Measurements from ENCODE around the gene ANKEF1. TPM values are rescaled to one million over a fixed set of nuclear protein-coding genes. Genes with fewer than 3 reads are reported as not detected.
A peak's percentile ranks its signal among the peaks of the same experiment; 100 is the strongest.
"Not testable (repeated sequence)": the region's sequence is repeated elsewhere in the genome, so short reads cannot be mapped to it uniquely, and the experiment has no call there.

The ANKEF1 gene
- total RNA-seq, 1 experiment from 2014 or later, result 6.3 TPM

DNA sequence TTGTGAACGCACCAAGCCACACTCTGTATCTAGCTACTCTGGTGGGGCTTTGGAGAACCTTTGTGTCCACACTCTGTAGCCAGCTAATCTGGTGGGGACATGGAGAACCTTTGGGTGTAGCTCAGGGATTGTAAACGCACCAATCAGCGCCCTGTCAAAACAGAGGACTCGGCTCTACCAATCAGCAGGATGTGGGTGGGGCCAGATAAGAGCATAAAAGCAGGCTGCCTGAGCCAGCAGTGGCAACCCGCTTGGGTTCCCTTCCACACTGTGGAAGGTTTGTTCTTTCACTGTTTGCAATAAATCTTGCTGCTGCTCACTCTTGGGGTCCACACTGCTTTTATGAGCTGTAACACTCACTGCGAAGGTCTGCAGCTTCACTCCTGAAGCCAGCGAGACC lies 2.5 kb upstream of the ANKEF1 start:
- DNase-seq (ENCODE audit: low read depth), result not testable (repeated sequence)

DNA sequence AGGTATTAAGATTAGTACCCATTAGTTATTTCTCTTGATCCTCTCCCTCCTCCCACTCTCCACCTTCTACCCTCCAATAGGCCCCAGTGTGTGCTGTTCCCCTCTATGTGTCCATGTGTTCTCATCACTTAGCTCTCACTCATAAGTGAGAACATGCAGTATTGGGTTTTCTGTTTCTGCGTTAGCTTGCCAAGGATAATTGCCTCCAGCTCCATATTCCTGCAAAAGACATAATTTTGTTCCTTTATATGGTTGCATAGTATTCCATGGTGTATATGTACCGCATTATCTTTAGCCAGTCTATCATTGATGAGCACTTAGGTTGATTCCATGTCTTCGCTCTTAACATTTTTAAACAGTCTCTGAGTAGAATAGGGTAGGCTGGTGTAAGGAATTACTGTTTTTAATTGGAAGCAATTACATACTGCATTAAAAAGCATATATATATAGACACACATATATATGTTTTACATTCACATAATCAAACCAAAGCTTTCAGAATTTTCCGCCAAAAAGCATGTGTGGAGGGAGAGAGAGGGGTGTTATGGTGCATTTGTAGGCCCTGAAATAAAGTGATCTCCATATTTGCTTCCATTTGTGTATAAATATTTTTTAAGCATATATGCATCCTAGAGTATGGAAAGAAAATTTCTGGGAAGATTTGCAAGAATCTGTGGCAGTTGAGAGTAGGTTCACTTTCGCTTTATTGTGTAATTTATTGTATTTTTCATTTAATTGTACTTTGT lies 709 bp upstream of the ANKEF1 start:
- no peak for DNase-seq (ENCODE audit: low read depth)

DNA sequence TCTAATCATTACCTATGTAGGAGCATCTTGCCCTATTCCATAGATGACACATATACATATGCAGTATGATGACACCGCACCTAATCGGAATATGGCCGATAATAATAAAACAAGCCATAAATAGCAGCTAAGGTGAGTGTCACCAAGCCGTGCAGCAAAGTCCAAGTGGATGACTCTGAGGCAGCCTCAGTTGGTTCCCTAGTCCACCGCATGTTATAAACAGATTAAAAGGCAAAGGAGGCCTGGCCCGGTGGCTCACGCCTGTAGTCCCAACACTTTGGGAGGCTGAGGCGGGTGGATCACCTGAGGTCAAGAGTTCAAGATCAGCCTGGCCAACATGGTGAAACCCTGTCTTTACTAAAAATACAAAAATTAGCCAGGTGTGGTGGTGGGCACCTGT lies 1.5 kb downstream of the ANKEF1 start:
- not testable (repeated sequence) for DNase-seq (ENCODE audit: low read depth)

DNA sequence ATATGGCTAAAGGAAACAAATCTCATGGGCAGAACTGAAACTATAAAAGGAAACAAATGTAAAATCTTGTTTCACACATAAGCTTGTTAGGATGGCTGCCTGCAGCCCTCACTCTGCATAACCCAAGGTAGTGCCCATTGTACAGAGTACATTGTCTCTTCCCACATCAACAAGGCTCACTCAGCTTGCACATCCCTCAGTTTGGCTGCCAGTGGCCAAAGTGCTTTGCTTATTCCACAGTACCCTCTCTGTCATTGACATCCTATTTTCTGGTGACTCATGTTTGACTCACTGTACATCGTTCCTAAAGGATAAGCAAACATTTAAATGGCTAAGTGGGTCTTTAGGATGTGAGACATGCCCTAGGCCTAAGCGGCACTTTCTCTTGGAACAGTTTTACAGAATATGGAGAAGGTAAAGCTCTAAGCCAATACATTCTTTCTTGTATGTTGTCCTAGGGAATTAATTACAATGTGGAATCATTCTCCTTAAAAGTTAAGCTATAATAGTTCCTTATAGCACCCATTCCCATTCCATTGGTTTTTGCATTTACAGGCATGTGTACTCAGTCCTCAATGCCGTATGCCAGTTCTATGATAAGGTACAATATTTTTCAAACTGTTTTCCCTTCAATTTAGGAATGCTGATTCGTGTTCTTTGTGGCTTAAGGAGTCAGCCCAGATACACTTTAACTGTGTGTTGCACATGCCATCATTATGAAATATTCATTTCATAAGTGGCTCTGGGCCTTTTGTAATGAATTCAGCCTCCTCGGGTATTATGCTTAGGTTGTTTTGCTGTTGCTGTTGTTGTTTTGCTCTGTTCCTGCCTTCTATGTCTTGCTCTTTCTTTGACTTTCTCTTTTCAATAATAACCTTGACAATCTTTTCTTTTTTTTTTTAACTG lies 5.5 kb downstream of the ANKEF1 start:
- DNase-seq (ENCODE audit: low read depth), result peak; percentile 94

DNA sequence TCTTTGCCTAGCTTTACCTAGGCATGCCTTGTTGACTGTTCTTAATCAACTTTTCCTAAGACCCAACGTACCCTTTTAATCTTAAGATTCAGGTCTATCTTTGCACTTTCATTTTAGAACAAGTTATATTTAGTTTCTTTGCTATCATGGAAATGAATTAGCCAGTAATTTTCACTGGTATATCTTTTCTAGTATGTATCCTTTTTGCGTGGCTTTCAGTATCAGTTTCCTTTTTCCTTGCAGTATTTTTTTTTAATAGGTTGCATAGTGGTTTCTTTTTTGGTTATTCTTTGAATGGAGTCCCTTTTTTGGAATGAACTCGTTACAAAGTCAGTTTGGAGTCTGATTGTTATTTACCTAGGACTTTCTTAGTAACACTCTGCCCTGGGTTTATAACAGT lies 7.3 kb downstream of the ANKEF1 start:
- DNase-seq (ENCODE audit: low read depth), result no peak

DNA sequence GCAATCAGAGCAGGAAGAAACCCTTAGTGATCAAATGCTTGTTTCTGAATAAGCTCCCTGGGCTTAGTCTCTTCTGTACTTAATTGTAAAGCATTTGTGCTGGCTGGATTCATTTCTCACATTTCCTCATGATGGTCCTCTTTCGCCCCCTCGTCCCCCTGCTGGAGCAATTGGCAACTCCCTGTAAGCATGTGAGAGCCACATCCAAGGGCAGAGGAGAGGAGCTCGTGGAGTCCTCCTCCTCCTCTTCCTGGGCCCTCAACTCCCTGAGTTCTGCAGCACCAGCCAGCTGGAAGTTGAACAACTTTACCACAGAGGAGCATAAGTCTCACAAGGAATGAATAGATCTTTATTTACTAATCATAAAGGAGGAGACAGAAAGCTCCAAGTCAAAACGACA lies 12.6 kb downstream of the ANKEF1 start:
- peak; percentile 21 for DNase-seq (ENCODE audit: low read depth)

DNA sequence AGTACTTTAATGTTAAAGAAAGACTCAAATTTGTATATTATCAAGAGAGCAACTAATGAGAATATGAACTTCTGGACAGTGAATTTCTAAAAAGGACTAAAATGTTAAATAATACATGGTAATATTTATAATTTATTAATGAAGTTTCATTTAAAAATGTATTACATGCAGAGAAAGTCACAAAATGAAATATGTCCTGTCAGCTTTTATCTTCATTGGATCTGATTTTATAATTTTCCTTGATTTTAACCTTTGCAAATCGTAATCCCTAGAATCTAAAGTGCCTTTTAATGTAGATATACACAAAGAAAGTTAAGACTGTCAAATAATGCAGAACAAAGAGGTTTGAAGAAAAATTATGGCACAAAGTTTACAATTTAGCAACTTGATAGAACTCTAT lies 16.4 kb downstream of the ANKEF1 start:
- no peak for DNase-seq (ENCODE audit: low read depth)

DNA sequence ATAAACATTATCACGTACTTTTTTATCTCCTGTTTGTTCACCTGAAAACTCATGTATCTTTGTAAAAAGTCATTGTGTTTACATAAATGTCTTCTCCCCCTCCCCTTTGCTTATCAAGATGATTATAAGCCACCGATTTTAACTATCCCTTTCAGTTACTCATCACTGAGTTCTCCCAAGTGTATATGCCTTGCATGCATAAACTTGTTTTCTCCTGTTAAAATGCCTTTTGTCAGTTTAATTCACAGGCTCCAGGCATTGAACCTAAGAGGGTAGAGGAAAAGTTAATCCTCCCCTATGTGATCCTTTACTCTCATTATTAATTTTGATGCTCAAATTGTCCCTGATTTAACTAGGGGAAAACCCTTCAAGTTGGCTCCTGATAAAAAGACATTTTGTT lies 24.2 kb downstream of the ANKEF1 start:
- DNase-seq (ENCODE audit: low read depth), result no peak

DNA sequence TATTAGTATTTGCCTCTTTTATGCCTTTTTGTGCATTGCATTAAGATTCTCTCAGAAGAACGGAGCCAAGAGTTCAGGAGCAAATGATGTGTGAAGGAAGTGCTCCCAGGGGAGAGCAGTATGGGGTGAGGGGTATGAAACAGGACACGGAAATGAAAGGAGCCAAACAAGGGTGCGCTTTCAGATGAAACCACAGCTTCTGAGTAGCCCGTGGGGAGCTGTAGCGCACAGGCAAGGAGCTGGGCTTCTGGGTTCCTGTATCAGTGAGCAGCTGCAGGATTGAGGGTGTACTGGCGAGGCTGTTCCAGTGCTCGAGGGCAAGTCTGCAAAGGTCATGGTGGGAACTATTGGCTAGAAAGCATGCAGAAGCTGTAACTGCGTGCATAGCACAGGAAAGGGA lies 25.4 kb downstream of the ANKEF1 start:
- DNase-seq (ENCODE audit: low read depth), result peak; percentile 46

DNA sequence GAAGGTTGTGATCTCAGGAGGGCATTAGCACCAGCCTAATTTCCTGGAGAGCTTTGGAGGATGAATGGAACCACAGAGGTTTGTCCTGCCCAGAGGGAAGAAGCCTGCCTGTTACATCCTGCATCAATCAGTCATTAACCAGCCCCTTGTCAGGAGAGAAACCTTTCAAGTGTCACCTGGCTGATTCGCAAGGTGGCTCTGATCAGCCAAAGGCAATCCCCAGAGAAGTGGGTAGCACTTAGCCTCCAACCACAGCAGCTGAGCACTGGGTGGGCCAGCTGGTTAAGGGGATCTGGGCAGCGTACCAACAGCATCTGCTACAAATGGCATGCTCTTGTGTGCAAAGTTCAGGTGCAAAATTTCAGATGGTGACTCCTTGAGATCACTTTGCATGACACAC lies 26.9 kb downstream of the ANKEF1 start:
- DNase-seq (ENCODE audit: low read depth), result no peak

DNA sequence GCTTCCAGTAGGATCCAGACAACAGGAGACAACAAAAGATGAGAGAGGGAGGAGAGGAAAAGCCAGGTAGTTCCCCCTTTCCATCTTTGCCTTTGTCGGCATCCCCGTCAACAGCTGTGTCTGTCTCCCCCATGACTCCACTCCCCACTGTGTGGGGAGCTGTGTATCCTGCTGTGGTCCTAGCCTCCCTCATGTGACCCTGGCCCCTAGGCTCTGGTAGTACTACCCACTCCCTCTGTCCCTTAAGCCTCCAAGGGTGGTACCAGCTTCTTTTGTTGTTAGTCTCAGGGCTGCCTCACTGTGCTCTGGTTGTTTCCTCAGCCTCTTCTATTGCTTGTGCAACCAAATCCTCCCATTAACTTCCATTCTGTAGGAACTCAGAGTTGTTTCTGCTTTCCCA lies 28.7 kb downstream of the ANKEF1 start:
- no peak for DNase-seq (ENCODE audit: low read depth)

DNA sequence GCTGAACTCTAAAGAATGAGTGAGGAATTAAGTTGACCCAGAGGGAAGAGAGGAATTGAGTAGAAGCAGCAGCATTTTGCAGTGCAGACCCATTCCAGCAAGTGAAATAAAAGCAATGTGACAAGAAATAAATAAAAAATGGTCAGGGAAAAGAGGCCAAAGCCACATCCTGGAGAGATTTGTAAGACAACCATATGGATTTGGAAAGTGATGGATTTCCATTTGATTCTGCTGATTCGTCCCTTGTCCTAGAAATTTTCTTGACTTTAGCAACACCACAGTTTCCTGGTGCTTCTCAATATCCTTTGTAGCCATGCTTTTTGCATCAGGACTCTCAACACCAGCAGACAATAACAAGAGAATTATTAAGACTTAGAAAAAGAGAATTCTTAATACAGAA lies 29.8 kb downstream of the ANKEF1 start:
- no peak for DNase-seq (ENCODE audit: low read depth)

DNA sequence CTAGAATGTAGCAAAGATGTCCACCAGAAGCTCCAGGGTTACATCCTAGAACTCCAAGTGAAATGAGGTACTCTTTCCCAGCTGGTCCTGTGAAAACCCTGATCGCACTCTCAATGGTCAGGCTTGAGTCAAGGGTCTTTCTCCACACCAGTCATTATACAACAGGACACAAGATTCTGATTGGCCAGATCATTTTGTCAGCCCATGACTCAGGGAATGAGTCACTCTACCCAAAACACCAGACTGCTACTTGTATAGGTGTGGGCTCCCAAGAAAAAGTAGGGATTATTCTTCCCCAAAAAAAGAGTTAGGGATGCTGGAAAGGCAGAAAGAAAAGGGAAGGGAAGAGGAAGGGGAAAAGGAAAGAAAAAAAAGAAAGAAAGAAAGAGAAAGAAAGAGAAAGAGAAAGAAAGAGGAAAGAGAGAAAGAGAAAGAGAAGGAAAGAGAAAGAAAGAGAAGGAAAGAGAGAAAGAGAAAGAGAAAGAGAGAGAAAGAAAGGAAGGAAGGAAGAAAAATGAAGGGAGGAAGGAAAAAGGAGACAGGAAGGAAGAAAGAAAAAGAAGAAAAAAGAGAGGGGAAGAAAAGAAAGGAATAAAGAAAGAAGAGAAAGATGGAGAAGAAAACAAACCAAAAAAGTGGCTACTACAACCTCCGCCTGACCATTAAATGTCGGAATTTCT lies 30.5 kb downstream of the ANKEF1 start:
- peak; percentile 68 for DNase-seq (ENCODE audit: low read depth)

DNA sequence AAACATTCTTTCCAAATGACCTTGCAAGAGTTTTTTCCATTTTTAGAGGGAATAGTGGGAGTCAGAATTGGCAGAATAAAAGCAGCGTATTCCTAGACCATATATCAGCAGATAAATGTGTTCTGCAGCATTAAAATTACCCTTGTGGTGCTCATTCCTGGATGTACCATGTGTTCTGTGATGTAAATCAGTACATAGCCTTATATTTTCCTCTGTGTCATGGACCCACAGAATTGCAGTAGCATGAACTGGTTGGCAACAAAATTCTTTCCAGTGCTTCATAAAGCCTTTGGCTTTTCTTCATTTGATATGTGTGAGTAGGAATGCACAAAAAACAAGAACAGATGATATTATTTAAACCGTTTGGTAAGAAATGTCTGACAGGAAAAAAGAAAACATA lies 32.5 kb downstream of the ANKEF1 start:
- no peak for DNase-seq (ENCODE audit: low read depth)

DNA sequence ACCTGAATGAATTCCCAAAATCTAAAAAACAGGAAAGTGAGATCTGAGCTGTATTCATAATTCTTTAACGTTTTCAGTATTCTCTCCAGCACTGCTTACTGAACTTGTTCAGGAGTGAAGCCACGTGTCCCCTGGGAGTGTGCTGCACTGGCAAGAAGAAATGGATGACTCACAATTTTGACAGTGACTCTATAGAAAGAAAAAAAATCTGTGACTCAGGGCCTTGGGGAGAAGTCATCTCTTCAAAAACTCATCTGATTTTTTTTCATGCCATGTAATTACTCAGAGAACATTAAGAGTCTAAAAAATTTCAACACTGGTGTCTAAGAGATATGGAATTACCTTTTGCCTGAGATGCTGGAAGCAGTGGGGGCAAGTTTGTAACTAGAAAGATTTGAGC lies 39.7 kb downstream of the ANKEF1 start:
- peak; percentile 97 for DNase-seq (ENCODE audit: low read depth)

DNA sequence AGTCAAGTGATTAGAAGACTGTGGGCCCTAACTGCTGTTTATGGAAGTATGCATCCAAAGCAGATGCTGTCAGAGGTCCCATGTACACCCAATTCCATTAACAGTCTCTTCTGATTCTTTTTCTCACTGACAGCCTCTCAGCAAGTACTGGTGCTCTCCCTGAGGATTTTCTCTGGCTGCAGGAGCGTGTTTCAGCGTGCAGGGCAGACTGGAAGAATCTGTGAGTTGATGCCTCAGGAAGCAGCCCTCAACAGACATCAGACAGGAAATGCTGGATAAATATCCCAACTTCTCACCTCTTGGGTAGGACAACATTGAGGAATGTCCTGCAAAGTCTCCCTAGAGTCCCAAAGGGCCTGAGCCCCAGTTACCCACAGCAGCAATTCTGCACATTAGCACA lies 40.8 kb downstream of the ANKEF1 start:
- no peak for DNase-seq (ENCODE audit: low read depth)

DNA sequence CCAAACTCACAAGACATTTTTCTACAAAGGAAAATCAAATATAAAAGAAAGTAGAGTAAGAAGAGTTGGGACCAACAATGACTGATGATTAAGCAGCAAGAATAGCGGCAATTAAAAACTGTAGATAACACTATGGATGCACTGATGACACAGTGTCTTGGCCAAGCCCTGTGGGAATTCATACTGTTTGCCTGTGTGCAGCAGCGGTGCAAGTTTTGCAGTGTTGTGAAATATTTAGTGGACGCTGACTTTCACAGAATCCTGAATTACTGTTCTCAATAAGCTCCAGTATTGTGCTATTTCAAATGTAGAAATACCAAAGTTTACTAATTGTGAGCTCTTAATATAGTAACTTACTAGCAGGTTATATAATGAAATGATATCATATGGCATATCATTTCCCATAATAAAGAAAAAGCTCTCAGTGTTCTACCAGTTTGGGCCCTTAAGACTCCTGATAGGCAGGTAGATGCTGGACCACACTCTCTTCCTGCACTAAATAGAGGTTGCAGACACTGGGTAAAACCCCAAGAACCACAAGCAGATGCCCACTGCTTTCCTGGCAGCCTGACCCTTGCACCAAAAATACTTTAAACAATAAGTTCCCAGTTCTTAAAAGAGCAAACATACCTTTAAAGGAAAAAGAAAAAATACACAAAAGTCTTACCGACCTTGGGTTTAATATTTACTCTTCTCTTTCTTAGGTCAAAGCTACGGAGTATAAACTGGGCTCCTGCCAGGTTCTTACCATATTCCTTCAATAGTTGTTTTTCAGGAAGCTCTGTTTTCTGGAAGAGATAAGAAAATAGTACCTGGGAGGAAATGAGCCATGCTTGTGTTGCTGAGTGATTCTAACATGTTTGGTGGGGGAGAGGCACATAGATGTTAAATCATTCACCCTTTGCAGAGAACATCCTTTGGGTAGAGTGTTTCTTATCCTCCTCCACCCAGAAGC lies 41.6 kb downstream of the ANKEF1 start:
- DNase-seq (ENCODE audit: low read depth), result peak; percentile 70

DNA sequence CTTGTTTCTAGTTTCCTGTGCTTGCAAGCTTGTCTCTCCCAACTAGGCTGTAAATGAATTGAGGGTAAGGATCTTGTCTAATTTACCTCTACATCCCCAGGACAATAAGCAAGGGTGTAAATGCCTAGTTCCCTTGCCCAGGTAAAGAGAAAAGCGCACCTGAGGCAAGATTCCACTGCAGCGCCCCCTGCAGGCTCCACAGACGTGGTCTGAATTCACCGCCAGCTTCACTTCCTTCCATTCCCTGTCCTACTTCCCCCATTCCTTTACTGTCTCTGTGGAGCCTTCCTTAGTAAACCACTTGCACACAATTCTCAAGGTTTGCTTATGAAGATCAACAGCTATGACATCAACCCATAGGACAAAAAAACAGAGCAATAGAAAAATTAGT lies 42.3 kb downstream of the ANKEF1 start:
- no peak for DNase-seq (ENCODE audit: low read depth)

DNA sequence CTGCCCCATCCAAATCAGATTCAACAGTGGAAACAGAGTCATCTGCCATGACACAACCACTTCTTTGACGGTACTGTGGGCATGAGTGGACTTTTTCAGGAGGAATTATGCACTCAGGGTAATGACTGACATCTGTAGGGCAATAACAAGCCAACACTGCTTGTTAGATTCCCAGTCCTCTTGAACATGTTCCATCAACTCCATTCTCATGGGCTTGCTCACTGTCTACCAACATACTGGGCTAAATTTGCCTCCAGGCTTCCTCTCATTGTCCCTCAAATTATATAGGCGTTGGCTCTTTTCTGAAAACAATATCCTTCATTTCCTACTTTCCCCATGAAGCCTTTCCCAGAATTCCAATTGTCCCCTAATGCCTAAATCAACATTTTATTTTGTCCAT lies 43.1 kb downstream of the ANKEF1 start:
- DNase-seq (ENCODE audit: low read depth), result no peak

DNA sequence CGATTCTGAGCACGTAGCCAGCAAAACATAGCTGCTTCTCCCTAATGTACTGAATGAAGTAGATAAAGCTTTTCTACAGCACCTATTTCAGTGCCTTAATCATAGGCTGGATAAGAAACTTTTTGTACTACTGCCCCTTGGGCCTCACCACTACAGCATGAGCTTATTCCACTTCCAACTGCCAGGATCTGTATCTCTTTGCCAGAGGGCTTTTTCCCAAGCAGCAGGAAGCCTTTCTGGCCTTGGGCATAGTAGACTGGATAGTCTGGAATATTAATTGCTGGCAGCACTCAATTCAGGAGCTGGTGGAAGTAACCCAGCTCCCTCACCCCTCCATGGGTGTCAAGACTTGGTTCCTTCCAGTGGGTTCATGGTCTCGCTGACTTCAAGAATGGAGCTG lies 43.6 kb downstream of the ANKEF1 start:
- peak; percentile 21 for DNase-seq (ENCODE audit: low read depth)

DNA sequence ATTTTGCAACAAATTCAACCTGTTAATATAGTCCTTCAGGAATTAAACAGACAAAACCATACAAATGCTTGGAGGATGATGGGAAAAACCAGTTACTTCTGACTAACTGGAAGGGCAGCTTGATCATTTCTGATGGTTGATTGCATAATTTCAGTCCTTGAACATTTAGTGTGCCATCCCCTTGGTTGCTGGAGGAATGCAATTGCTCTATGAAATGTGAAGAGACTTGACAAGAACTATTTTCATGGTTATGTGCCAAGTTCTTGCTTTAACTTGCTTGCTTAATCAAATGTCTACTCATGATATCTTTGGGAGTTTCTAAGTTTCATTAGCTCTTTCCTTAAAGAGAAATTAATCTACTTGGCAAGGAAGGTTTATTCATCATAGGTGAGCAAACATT lies 45.2 kb downstream of the ANKEF1 start:
- DNase-seq (ENCODE audit: low read depth), result peak; percentile 63
